MM.1S (cell line): Measurements from ENCODE around the gene BEGAIN.

Experiments used
- DNase-seq: peaks from one replicate; pipeline ENCODE4 v3.0.0-alpha.2; 2015
- H2AFZ ChIP-seq: fragments of 300-600 bp; sonication (generic); 2 replicates; pipeline ENCODE4 v1.6.0; 2016; ENCODE audit warnings: antibody characterized with exemption, low read length
- H3F3A ChIP-seq: fragments of 300-600 bp; sonication (generic); 2 replicates; pipeline ENCODE4 v1.6.1; 2016; ENCODE audit warnings: mild to moderate bottlenecking, antibody characterized with exemption, low read length, moderate library complexity, mixed read lengths; ENCODE audit not compliant: insufficient read depth
- H3K27ac ChIP-seq: fragments of 300-600 bp; sonication (generic); 2 replicates; pipeline ENCODE4 v1.5.1; 2016; ENCODE audit warnings: mild to moderate bottlenecking, low read length
- H3K27me3 ChIP-seq: fragments of 300-600 bp; sonication (generic); replicated peaks from 2 replicates; pipeline ENCODE4 v1.6.0; 2016; ENCODE audit warnings: low read length; ENCODE audit not compliant: insufficient read depth
- H3K36me3 ChIP-seq: fragments of 300-600 bp; sonication (generic); replicated peaks from 2 replicates; pipeline ENCODE4 v1.6.1; 2016; ENCODE audit warnings: mild to moderate bottlenecking, low read length, mixed read lengths; ENCODE audit not compliant: insufficient read depth
- H3K4me1 ChIP-seq: fragments of 300-600 bp; sonication (generic); 2 replicates; pipeline ENCODE4 v1.6.1; 2016; ENCODE audit warnings: low read length, mixed read lengths
- H3K4me2 ChIP-seq: fragments of 300-600 bp; sonication (generic); 2 replicates; pipeline ENCODE4 v1.6.0; 2016; ENCODE audit warnings: low read depth, low read length
- H3K4me3 ChIP-seq: fragments of 300-600 bp; sonication (generic); 2 replicates; pipeline ENCODE4 v1.5.1; 2016; ENCODE audit warnings: low read length, mixed read lengths
- H3K79me2 ChIP-seq: fragments of 300-600 bp; sonication (generic); 2 replicates; pipeline ENCODE4 v1.6.1; 2016; ENCODE audit warnings: mixed run types, low read length, mixed read lengths
- H3K9ac ChIP-seq: fragments of 300-600 bp; sonication (generic); 2 replicates; pipeline ENCODE4 v1.6.1; 2016; ENCODE audit warnings: low read length, mixed read lengths
- H3K9me2 ChIP-seq: fragments of 300-600 bp; sonication (generic); replicated peaks from 2 replicates; pipeline ENCODE4 v1.6.1; 2016; ENCODE audit warnings: mild to moderate bottlenecking, low read length, mixed read lengths; ENCODE audit not compliant: insufficient read depth
- H3K9me3 ChIP-seq: fragments of 300-600 bp; sonication (generic); replicated peaks from 2 replicates; pipeline ENCODE4 v1.6.1; 2016; ENCODE audit warnings: mild to moderate bottlenecking, low read length, mixed read lengths; ENCODE audit not compliant: insufficient read depth
- H4K20me1 ChIP-seq: fragments of 300-600 bp; sonication (generic); 2 replicates; pipeline ENCODE4 v1.6.1; 2016; ENCODE audit warnings: mild to moderate bottlenecking, low read length, moderate library complexity, mixed read lengths; ENCODE audit not compliant: insufficient read depth
- EZH2 ChIP-seq: fragments of 300-600 bp; sonication (generic); optimal IDR thresholded peaks from 2 replicates; pipeline ENCODE3; 2017; ENCODE audit warnings: low read depth, mild to moderate bottlenecking, antibody characterized with exemption, low read length, mixed read lengths
- EZH2phosphoT487 ChIP-seq: fragments of 300-600 bp; sonication (generic); IDR thresholded peaks from 2 replicates; pipeline ENCODE4 v1.6.1; 2018; ENCODE audit warnings: antibody characterized with exemption, low read length
- TF ChIP-seq, protein P1 (sequence below): fragments of 300-600 bp; sonication (generic); IDR thresholded peaks from 2 replicates; pipeline ENCODE4 v1.5.1; 2016; ENCODE audit warnings: antibody characterized with exemption, low read length, mixed read lengths

BEGAIN gene

DNA sequence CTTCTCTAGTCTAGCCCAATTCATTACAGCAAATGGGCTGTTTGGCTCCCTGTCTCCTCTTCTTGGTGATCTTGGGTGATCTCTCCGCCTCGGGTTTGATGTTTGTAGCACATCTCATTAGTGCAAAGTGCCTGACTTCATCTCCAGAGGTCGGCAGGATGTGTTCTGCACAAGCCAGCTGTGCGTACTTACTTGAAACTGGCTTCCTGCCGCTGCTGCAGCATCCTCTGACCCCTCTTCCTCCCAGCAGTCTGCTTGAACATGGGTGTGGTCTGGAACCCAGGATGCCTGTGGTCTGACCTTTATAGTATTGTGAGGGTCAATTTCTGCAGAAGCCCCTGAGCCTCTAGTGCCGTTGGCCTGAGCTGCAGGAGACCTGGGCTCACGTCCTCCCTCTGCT is 99.2 kb downstream of the BEGAIN start:
- Histone ChIP-seq H3K27me3 (no peaks in the 10 kb centered on the region), H3K9me2 (no peaks in the 10 kb centered on the region), H3K79me2 (no peaks in the 10 kb centered on the region), H3K4me3 (no peak overlapping the region), H3K36me3 (no peaks in the 10 kb centered on the region), H3K9me3 (no peaks in the 10 kb centered on the region), H3K27ac (no peak overlapping the region), H2AFZ (no peak overlapping the region), H3K9ac (no peak overlapping the region), H3K4me1 (no peaks in the 10 kb centered on the region), H3K4me2 (no peak overlapping the region), H3F3A (no peaks in the 10 kb centered on the region), H4K20me1 (no peaks in the 10 kb centered on the region)
- TF ChIP-seq, protein P1, sequence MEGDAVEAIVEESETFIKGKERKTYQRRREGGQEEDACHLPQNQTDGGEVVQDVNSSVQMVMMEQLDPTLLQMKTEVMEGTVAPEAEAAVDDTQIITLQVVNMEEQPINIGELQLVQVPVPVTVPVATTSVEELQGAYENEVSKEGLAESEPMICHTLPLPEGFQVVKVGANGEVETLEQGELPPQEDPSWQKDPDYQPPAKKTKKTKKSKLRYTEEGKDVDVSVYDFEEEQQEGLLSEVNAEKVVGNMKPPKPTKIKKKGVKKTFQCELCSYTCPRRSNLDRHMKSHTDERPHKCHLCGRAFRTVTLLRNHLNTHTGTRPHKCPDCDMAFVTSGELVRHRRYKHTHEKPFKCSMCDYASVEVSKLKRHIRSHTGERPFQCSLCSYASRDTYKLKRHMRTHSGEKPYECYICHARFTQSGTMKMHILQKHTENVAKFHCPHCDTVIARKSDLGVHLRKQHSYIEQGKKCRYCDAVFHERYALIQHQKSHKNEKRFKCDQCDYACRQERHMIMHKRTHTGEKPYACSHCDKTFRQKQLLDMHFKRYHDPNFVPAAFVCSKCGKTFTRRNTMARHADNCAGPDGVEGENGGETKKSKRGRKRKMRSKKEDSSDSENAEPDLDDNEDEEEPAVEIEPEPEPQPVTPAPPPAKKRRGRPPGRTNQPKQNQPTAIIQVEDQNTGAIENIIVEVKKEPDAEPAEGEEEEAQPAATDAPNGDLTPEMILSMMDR = no peak
- TF ChIP-seq EZH2 (no peak), EZH2phosphoT487 (no peak)
- DNase-seq = no peak

- H3K4me1 ChIP-seq = no peaks in the 10 kb centered on the region
- H3K27ac ChIP-seq = no peak overlapping the region
- H4K20me1 ChIP-seq = no peaks in the 10 kb centered on the region
- H3K9me3 ChIP-seq = no peaks in the 10 kb centered on the region
- no peak for TF ChIP-seq EZH2
- TF ChIP-seq EZH2phosphoT487 = no peak
- TF ChIP-seq, protein P1 = no peak
- H3K79me2 ChIP-seq = no peaks in the 10 kb centered on the region
- H3F3A ChIP-seq = no peaks in the 10 kb centered on the region
- no peaks in the 10 kb centered on the region for H3K27me3 ChIP-seq
- DNase-seq = no peak
- no peak overlapping the region for H3K9ac ChIP-seq
- H3K4me3 ChIP-seq = no peak overlapping the region
- H3K36me3 ChIP-seq = no peaks in the 10 kb centered on the region
- no peak overlapping the region for H3K4me2 ChIP-seq
- H2AFZ ChIP-seq = no peak overlapping the region
- no peaks in the 10 kb centered on the region for H3K9me2 ChIP-seq
Measured at GRCh38 chr14:100487304-100487703, 99.9 kb downstream of the BEGAIN start.
